ENCODE results near the gene VPS16.

DNA sequence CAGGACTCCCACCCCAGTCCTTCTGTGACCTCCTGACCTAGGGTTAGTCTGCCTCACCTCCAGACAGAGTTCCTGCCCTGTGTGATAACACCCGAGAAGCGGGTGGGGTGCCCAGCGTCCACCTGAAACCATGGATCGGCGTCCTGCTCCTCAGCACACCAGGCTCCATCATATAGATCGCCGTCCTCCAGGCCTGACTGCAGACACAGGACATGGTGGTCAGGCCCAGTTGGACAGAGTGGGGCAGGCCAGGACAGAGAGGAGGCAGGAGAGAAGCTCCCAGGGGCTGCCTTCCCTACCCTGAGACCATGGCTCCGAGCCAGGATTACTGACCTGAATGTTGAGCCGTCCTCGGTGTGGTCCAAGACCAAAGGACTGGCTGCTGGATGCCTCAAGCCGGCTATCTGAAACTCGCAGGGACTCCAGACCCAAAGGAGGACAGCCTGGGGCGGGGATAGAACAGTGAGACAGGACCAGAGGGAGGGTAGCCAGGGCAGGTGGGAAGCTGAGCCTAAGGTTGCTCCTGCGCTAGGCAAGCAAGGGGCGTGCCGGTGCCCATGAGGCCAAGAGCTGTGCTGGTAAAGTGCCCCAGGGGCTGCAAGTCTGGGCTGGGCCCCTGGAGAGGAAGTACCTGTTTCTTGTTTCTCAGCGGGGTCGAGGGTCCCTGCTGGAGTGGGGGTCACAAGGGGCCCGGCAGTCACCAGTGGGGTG, 42.3 kb upstream of the VPS16 start:
- TF ChIP-seq CTCF (IDR thresholded peaks at IDR 0.05) (no peak), ZFX (IDR thresholded peaks at IDR 0.05; ENCODE audit: borderline replicate concordance) (no peak)
